GM23338 (cell line): ENCODE results near the gene CFAP53. TPM values are rescaled to one million over a fixed set of nuclear protein-coding genes. Genes with fewer than 3 reads are reported as not detected.

Source experiments
- ATAC-seq: fragments of 200-7000 bp; cut with Tn5 transposase; 3 replicates; pipeline ENCODE4 v1.9.1; 2020
- DNase-seq: peaks from one replicate; pipeline ENCODE4 v3.0.0-alpha.2; 2015; ENCODE audit warnings: low spot score
- H2AFZ ChIP-seq: fragments of 200-600 bp; sonication (generic); 2 replicates; pipeline ENCODE4 v1.8.0; 2016; ENCODE audit warnings: antibody characterized with exemption, mild to moderate bottlenecking, moderate library complexity
- H3F3A ChIP-seq: fragments of 200-600 bp; sonication (generic); replicated peaks from 2 replicates; pipeline ENCODE4 v1.8.0; 2017; ENCODE audit warnings: antibody characterized with exemption, mixed run types, low read depth
- H3K27ac ChIP-seq: fragments of 200-600 bp; sonication (generic); 2 replicates; pipeline ENCODE4 v1.6.1; 2016; ENCODE audit warnings: low read depth
- H3K27me3 ChIP-seq: fragments of 200-600 bp; sonication (generic); 2 replicates; pipeline ENCODE4 v1.8.0; 2016; ENCODE audit warnings: mild to moderate bottlenecking, mixed run types, moderate library complexity; ENCODE audit not compliant: insufficient read depth
- H3K36me3 ChIP-seq: fragments of 200-600 bp; sonication (generic); 2 replicates; pipeline ENCODE4 v1.8.0; 2016; ENCODE audit warnings: mild to moderate bottlenecking; ENCODE audit not compliant: insufficient read depth
- H3K4me1 ChIP-seq: fragments of 200-600 bp; sonication (generic); 2 replicates; pipeline ENCODE4 v1.8.0; 2016; ENCODE audit warnings: mild to moderate bottlenecking, moderate library complexity; ENCODE audit not compliant: insufficient read depth
- H3K4me2 ChIP-seq: fragments of 200-600 bp; sonication (generic); 2 replicates; pipeline ENCODE4 v1.7.1; 2017; ENCODE audit warnings: mixed run types
- H3K4me3 ChIP-seq: fragments of 200-600 bp; sonication (generic); 2 replicates; pipeline ENCODE4 v1.6.1; 2016; ENCODE audit warnings: mixed run types
- H3K79me2 ChIP-seq: fragments of 200-600 bp; sonication (generic); replicated peaks from 2 replicates; pipeline ENCODE4 v1.8.0; 2017; ENCODE audit warnings: mild to moderate bottlenecking; ENCODE audit not compliant: insufficient read depth
- H3K9me2 ChIP-seq: fragments of 200-600 bp; sonication (generic); 2 replicates; pipeline ENCODE4 v1.8.0; 2017; ENCODE audit not compliant: insufficient read depth
- H4K20me1 ChIP-seq: fragments of 200-600 bp; sonication (generic); replicated peaks from 2 replicates; pipeline ENCODE4 v1.8.0; 2017; ENCODE audit warnings: mild to moderate bottlenecking; ENCODE audit not compliant: insufficient read depth
- H3K27ac Mint-ChIP-seq: 2 replicates; pipeline ENCODE4 v1.8.0; 2020; ENCODE audit warnings: inconsistent platforms, mild to moderate bottlenecking, moderate library complexity, mixed read lengths
- H3K27me3 Mint-ChIP-seq: 3 replicates; pipeline ENCODE4 v1.8.0; 2022; ENCODE audit warnings: low read depth, mild to moderate bottlenecking, moderate library complexity, mixed read lengths, inconsistent platforms; ENCODE audit not compliant: insufficient read depth, poor library complexity
- H3K36me3 Mint-ChIP-seq: 3 replicates; pipeline ENCODE4 v1.8.0; 2021; ENCODE audit warnings: low read depth, mild to moderate bottlenecking, inconsistent platforms, moderate library complexity, mixed read lengths
- H3K4me1 Mint-ChIP-seq: 3 replicates; pipeline ENCODE4 v1.8.0; 2020; ENCODE audit warnings: mild to moderate bottlenecking, inconsistent platforms, mixed read lengths
- H3K4me3 Mint-ChIP-seq: 3 replicates; pipeline ENCODE4 v1.8.0; 2021; ENCODE audit warnings: moderate library complexity, mild to moderate bottlenecking, inconsistent platforms, mixed read lengths
- H3K9me3 Mint-ChIP-seq: 3 replicates; pipeline ENCODE4 v1.8.0; 2020; ENCODE audit warnings: moderate library complexity, mild to moderate bottlenecking, inconsistent platforms, mixed read lengths
- EZH2 ChIP-seq: fragments of 200-600 bp; sonication (generic); IDR thresholded peaks from one replicate; pipeline ENCODE4 v1.8.0; 2017; ENCODE audit warnings: antibody characterized with exemption, mild to moderate bottlenecking, low read depth; ENCODE audit not compliant: unreplicated experiment
- EZH2phosphoT487 ChIP-seq: fragments of 200-600 bp; sonication (generic); IDR thresholded peaks from one replicate; pipeline ENCODE4 v1.8.1; 2018; ENCODE audit warnings: antibody characterized with exemption; ENCODE audit not compliant: unreplicated experiment
- NANOG ChIP-seq: IDR thresholded peaks from 2 replicates; pipeline ENCODE4 v1.6.1; 2016; ENCODE audit warnings: antibody characterized with exemption, borderline replicate concordance
- POLR2AphosphoS5 ChIP-seq: IDR thresholded peaks from 2 replicates; pipeline ENCODE4 v1.6.1; 2016; ENCODE audit warnings: antibody characterized with exemption, low read depth
- REST ChIP-seq: IDR thresholded peaks from one replicate; pipeline ENCODE4 v1.6.1; 2018; ENCODE audit warnings: antibody characterized with exemption; ENCODE audit not compliant: unreplicated experiment
- STAT1 ChIP-seq: IDR thresholded peaks from one replicate; pipeline ENCODE4 v1.6.1; 2016; ENCODE audit warnings: antibody characterized with exemption; ENCODE audit not compliant: unreplicated experiment
- ZNF462 ChIP-seq: fragments of 250-450 bp; sonication (Bioruptor Pico); IDR thresholded peaks from 2 replicates; pipeline ENCODE4 v1.5.0; 2020; ENCODE audit warnings: mild to moderate bottlenecking, moderate library complexity
- polyA plus RNA-seq: library from polyadenylated mRNA; unstranded; fragments of >200 nt; fragmentation: Nextera tagmentation; extraction: Ambion mirVana; gene quantifications from 2 replicates; pipeline ENCODE4 v1.2.1, GENCODE V29; 2016
- total RNA-seq: library from RNA; depleted of rRNA; stranded (reverse); fragments of >200 nt; shearing (Covaris generic); gene quantifications from 2 replicates; pipeline ENCODE4 v1.2.3, GENCODE V29; 2014
- TF ChIP-seq, protein P1 (sequence below): IDR thresholded peaks from 2 replicates; pipeline ENCODE4 v1.6.1; 2016; ENCODE audit warnings: antibody characterized with exemption

Gene CFAP53
- total and polyA plus RNA-seq, 2 experiments from 2014 or later = 0.71 TPM; not detected in 1

GRCh38 chr18:50275503-50276036 lies 9.3 kb upstream of the CFAP53 start:
- peaks cover 8% of the 10 kb centered on the region; the same call in 1 of the 2 replicates for H3K36me3 ChIP-seq
- H3K27ac ChIP-seq = no peak overlapping the region
- no peak overlapping the region; the same call in 2 of the 3 replicates for H3K4me3 Mint-ChIP-seq
- no peak overlapping the region for H2AFZ ChIP-seq
- H3K27me3 Mint-ChIP-seq = peaks cover 4% of the 10 kb centered on the region
- TF ChIP-seq REST (no peak), NANOG (no peak), ZNF462 (CRISPR knock-in tag) (no peak), EZH2phosphoT487 (no peak), STAT1 (no peak), POLR2AphosphoS5 (no peak), EZH2 (no peak)
- TF ChIP-seq, protein P1, sequence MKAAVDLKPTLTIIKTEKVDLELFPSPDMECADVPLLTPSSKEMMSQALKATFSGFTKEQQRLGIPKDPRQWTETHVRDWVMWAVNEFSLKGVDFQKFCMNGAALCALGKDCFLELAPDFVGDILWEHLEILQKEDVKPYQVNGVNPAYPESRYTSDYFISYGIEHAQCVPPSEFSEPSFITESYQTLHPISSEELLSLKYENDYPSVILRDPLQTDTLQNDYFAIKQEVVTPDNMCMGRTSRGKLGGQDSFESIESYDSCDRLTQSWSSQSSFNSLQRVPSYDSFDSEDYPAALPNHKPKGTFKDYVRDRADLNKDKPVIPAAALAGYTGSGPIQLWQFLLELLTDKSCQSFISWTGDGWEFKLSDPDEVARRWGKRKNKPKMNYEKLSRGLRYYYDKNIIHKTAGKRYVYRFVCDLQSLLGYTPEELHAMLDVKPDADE = no peak
- no peak overlapping the region for H3K4me3 ChIP-seq
- H3K27ac Mint-ChIP-seq = no peak overlapping the region
- no peaks in the 10 kb centered on the region; the same call in 1 of the 2 replicates for H4K20me1 ChIP-seq
- H3K4me1 ChIP-seq = peaks cover 3% of the 10 kb centered on the region; the same call in 1 of the 2 replicates
- H3K4me1 Mint-ChIP-seq = peaks cover 6% of the 10 kb centered on the region
- H3F3A ChIP-seq = no peaks in the 10 kb centered on the region
- H3K36me3 Mint-ChIP-seq = peaks cover 54% of the 10 kb centered on the region
- no peaks in the 10 kb centered on the region for H3K27me3 ChIP-seq
- no peak overlapping the region for H3K4me2 ChIP-seq
- H3K9me2 ChIP-seq = no peaks in the 10 kb centered on the region
- no peaks in the 10 kb centered on the region; the same call in 2 of the 3 replicates for H3K9me3 Mint-ChIP-seq
- H3K79me2 ChIP-seq = peaks cover 20% of the 10 kb centered on the region
- no peak for DNase-seq
- ATAC-seq = no peak
